Measurements from ENCODE around the gene GRIA4.

DNA sequence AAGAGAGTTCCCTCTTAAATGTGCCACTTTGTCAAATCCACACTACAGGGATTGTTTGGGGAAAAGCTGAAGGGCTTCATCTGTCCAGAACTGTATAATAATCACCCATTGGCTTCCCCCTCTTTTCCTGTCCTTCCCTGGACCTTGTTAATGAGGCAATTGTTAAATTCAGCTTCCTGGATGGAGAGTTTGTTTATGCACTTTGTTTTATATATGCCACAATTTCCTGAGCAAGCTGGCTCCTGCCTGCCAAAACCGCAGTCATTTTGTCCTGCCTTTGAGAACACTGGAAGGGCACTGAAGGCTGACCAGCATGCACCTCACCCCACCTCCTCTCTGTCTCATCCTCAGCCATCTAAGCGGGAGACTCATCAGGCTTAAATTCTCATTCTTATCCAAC is 325.9 kb downstream of the GRIA4 start:
- TF ChIP-seq CTCF (IDR thresholded peaks at IDR 0.05; ENCODE audit: insufficient read depth, low read length, poor library complexity, severe bottlenecking) = no peak
- no peak for TF ChIP-seq EZH2phosphoT487 (conservative IDR thresholded peaks at IDR 0.05; ENCODE audit: low read length)
